ENCODE results near the gene CBFA2T3. TPM values are rescaled to one million over a fixed set of nuclear protein-coding genes. Genes with fewer than 3 reads are reported as not detected.

The CBFA2T3 gene
- total and polyA plus RNA-seq, 2 of the 13 experiments (the other 11 are each of a cell fraction or from before 2014, with no cell fraction given) = 0.05 TPM; not detected in 1

- no peak for TF ChIP-seq RERE (CRISPR knock-in tag; IDR thresholded peaks at IDR 0.05; ENCODE audit: low read depth)
- TF ChIP-seq ZFP1 (CRISPR knock-in tag; IDR thresholded peaks at IDR 0.05) = no peak
- TF ChIP-seq ZNF777 (CRISPR knock-in tag; IDR thresholded peaks at IDR 0.05) = no peak
- no peak for TF ChIP-seq THRA (CRISPR knock-in tag; IDR thresholded peaks at IDR 0.05; ENCODE audit: borderline replicate concordance)
- no peak for TF ChIP-seq KMT2B (CRISPR knock-in tag; IDR thresholded peaks at IDR 0.05)
- peak; percentile 94 for TF ChIP-seq XRCC5 (optimal IDR thresholded peaks at IDR 0.05; ENCODE audit: low read length)
- TF ChIP-seq ZNF616 (CRISPR knock-in tag; IDR thresholded peaks at IDR 0.05; ENCODE audit: low read depth) = no peak
- no peak for TF ChIP-seq ZNF280B (CRISPR knock-in tag; IDR thresholded peaks at IDR 0.05; ENCODE audit: borderline replicate concordance)
- TF ChIP-seq ZNF605 (CRISPR knock-in tag; IDR thresholded peaks at IDR 0.05) = peak; percentile 51; the same call in 1 of the 2 replicates
- TF ChIP-seq PLRG1 (conservative IDR thresholded peaks at IDR 0.05) = no peak
- TF ChIP-seq ZNF563 (CRISPR knock-in tag; IDR thresholded peaks at IDR 0.05) = no peak
- TF ChIP-seq TMF1 (CRISPR knock-in tag; IDR thresholded peaks at IDR 0.05; ENCODE audit: low read depth) = no peak
- no peak for TF ChIP-seq ZNF367 (CRISPR knock-in tag; IDR thresholded peaks at IDR 0.05; ENCODE audit: borderline replicate concordance)
- no peak for TF ChIP-seq CSRNP1 (CRISPR knock-in tag; IDR thresholded peaks at IDR 0.05)
- no peak for TF ChIP-seq KLF13 (CRISPR knock-in tag; IDR thresholded peaks at IDR 0.05)
- no peak for TF ChIP-seq ZFP36L2 (CRISPR knock-in tag; IDR thresholded peaks at IDR 0.05)
- TF ChIP-seq JUN (CRISPR knock-in tag; IDR thresholded peaks at IDR 0.05) = 0 out of 2 replicates have a peak, but pooled peaks have one; percentile 8
- no peak for TF ChIP-seq MAFG (CRISPR knock-in tag; IDR thresholded peaks at IDR 0.05)
- TF ChIP-seq SMYD3 (CRISPR knock-in tag; IDR thresholded peaks at IDR 0.05) = no peak
- TF ChIP-seq NFE2 (CRISPR knock-in tag; IDR thresholded peaks at IDR 0.05) = no peak
- TF ChIP-seq PAF1 (CRISPR knock-in tag; IDR thresholded peaks at IDR 0.05) = no peak
- TF ChIP-seq HNF4A (CRISPR knock-in tag; IDR thresholded peaks at IDR 0.05) = no peak; the same call in 1 of the 2 replicates
- peak; percentile 40; the same call in 1 of the 2 replicates for TF ChIP-seq TGIF2 (CRISPR knock-in tag; IDR thresholded peaks at IDR 0.05)
Observed at GRCh38 chr16:88857728-88858339, 119.2 kb downstream of the CBFA2T3 start (continued).

All from HepG2 (cell line).